AG04450 (cell line): ENCODE measurements around the gene CASK. TPM values are rescaled to one million over a fixed set of nuclear protein-coding genes. Genes with fewer than 3 reads are reported as not detected.

Source experiments
- CTCF ChIA-PET: fragments of 300-600, 350-600 bp; formaldehyde crosslinking; extraction: SDS; loops from one replicate; lab custom pipeline; 2022; ENCODE audit warnings: antibody characterized with exemption, inconsistent platforms; lab: Charles Lee
- POLR2A ChIA-PET: fragments of 350-600 bp; formaldehyde crosslinking; extraction: SDS; loops from one replicate; lab custom pipeline; 2021; ENCODE audit warnings: antibody characterized with exemption, inconsistent platforms; lab: Yijun Ruan, JAX
- DNase-seq: peaks from one replicate; pipeline ENCODE4 v3.0.0-alpha.2; 2011; ENCODE audit warnings: low read depth, low spot score
- H3K27ac ChIP-seq: one replicate; pipeline ENCODE4 v1.5.1; 2012; ENCODE audit warnings: low read depth, low read length, control low read depth
- H3K27me3 ChIP-seq: one replicate; pipeline ENCODE4 v1.6.0; 2012; ENCODE audit warnings: low read length; ENCODE audit not compliant: control insufficient read depth, insufficient read depth
- H3K4me3 ChIP-seq: 2 replicates; pipeline ENCODE4 v1.5.1; 2011; ENCODE audit warnings: mild to moderate bottlenecking, low read depth, low read length, control low read depth
- H3K9me3 ChIP-seq: 2 replicates; pipeline ENCODE4 v1.5.1; 2012; ENCODE audit warnings: low read length; ENCODE audit not compliant: control insufficient read depth, insufficient read depth
- polyA plus RNA-seq: library from polyadenylated mRNA; depleted of rRNA; stranded (reverse); fragments of >200 nt; gene quantifications from 2 replicates; pipeline ENCODE4 v1.2.3, GENCODE V29; 2011
- TF ChIP-seq, protein P1 (sequence below): IDR thresholded peaks from 2 replicates; pipeline ENCODE4 v1.5.1; 2011; ENCODE audit warnings: low read depth, low read length, control low read depth, inconsistent platforms

Gene CASK
- polyA plus RNA-seq, 1 experiment = 30.0 TPM

DNA sequence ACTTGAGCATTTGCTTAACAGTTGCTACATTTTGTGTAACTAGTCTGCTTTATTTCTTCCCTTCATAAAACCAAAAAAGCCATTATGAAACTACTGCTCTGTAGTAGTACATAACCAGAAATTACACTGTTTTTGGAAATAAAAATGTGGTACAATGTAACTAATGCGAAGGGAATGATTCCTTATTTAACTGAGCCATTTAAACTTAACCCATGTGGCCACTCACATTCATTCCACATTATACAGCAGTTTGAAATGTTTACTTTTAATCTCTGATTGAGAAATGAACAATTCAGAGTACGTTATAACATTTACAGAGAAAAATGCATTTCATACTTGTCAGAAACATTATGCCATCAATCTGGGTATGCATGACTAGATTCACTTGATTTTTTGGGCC is 382.0 kb downstream of the CASK start:
- CTCF ChIA-PET = no interaction called here
- no peak for DNase-seq
- POLR2A ChIA-PET = no interaction called here
- TF ChIP-seq, protein P1, sequence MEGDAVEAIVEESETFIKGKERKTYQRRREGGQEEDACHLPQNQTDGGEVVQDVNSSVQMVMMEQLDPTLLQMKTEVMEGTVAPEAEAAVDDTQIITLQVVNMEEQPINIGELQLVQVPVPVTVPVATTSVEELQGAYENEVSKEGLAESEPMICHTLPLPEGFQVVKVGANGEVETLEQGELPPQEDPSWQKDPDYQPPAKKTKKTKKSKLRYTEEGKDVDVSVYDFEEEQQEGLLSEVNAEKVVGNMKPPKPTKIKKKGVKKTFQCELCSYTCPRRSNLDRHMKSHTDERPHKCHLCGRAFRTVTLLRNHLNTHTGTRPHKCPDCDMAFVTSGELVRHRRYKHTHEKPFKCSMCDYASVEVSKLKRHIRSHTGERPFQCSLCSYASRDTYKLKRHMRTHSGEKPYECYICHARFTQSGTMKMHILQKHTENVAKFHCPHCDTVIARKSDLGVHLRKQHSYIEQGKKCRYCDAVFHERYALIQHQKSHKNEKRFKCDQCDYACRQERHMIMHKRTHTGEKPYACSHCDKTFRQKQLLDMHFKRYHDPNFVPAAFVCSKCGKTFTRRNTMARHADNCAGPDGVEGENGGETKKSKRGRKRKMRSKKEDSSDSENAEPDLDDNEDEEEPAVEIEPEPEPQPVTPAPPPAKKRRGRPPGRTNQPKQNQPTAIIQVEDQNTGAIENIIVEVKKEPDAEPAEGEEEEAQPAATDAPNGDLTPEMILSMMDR = no peak
- Histone ChIP-seq H3K27me3 (no peaks in the 10 kb centered on the region), H3K27ac (peak overlapping the region; percentile 21), H3K4me3 (no peak overlapping the region), H3K9me3 (no peaks in the 10 kb centered on the region)

DNA sequence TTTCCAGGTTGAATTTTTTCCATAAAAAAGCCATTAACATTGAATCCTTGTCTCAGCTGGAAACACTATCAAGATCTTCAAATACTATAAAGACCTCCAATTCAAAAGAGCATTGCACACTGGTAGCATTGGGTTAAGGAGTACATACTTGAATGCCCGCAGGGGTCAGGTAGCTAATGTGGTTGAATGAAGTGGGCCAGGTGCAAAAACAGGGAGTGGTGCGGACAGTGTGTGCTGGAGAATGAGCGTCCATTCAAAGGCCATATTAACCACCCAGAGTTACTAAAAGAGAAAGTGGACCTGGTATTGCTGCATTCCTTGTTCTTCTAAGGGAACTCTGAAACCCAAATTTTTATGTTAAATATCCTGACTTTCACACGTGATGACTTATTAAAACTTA is 384.6 kb downstream of the CASK start:
- POLR2A ChIA-PET = no interaction called here
- no peak for DNase-seq
- Histone ChIP-seq H3K27me3 (no peaks in the 10 kb centered on the region), H3K9me3 (no peaks in the 10 kb centered on the region), H3K27ac (no peak overlapping the region), H3K4me3 (no peak overlapping the region)
- TF ChIP-seq, protein P1 = no peak
- CTCF ChIA-PET = no interaction called here

DNA sequence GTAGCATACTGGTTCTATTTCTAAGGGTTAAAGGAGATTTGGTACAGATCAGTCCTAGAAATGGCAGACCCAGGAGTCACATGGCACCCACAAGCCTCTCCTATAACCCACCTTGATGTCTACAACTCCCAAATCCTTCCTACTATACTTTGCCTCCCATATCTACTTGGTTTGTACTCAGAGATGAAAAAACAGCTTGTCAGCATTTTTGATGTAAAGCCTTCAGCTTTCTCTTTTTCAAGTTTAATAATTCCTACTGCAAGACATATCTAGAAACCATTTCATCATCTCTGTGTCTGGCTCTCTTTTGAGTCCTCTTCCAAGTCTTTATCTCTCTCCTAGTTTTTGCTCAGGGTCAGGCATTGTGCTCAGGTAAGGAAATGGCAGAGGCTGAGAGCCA is 393.3 kb downstream of the CASK start:
- Histone ChIP-seq H3K9me3 (no peaks in the 10 kb centered on the region), H3K27me3 (no peaks in the 10 kb centered on the region), H3K4me3 (no peak overlapping the region), H3K27ac (no peak overlapping the region)
- ChIA-PET CTCF (no interaction called here), POLR2A (no interaction called here)
- DNase-seq = no peak
- TF ChIP-seq, protein P1 = no peak

DNA sequence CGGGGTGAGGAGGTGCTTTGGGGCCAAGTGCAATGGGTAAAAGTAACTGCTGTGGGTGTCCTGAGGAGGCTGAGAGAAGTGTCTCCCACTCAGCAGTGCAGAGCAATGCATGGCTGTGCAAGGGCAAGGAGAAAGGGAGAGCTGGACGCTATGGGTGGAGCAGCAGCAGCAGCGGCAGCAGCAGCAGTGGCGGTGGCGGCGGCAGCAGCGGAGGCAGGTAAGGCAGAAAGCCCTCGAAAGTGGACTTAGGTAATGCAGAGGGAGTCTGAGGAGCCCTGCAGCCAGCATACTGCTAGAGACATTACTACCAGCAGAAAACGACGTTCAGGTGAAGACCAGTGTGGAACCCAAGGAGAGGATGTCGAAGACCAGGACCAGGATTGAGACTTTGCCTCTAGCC is 394.1 kb downstream of the CASK start:
- TF ChIP-seq, protein P1 = no peak
- DNase-seq = no peak
- Histone ChIP-seq H3K27ac (no peak overlapping the region), H3K9me3 (no peaks in the 10 kb centered on the region), H3K27me3 (no peaks in the 10 kb centered on the region), H3K4me3 (no peak overlapping the region)
- ChIA-PET POLR2A (no interaction called here), CTCF (no interaction called here)

DNA sequence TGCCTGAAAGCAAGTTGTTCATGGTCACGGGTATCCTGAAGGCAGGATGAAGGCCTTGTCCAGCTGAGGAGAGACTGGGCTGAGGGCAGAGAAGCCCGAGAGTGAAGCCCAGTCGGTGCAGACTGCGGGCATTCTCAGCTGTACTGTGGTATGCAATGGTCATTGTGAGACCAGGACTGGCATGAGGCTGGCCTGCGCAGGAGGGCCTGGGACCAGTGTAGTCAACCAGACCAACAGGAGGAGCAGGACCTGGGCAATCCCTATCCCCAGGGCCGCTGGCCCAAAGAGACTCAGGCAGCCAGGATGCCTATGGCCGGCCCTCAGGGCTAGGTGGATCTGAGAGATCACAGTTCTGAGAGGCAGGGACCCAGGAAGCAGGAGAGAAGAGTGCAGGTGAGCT is 394.6 kb downstream of the CASK start:
- POLR2A ChIA-PET = no interaction called here
- Histone ChIP-seq H3K4me3 (no peak overlapping the region), H3K27me3 (no peaks in the 10 kb centered on the region), H3K9me3 (no peaks in the 10 kb centered on the region), H3K27ac (no peak overlapping the region)
- CTCF ChIA-PET = no interaction called here
- TF ChIP-seq, protein P1 = no peak
- DNase-seq = no peak
